AG04449 (cell line): ENCODE measurements around the gene MRPL2.
A peak's percentile ranks its signal among the peaks of the same experiment; 100 is the strongest.

Experiments
- CTCF ChIA-PET: fragments of 350-600 bp; formaldehyde crosslinking; extraction: SDS; loops from one replicate; lab custom pipeline; 2021; ENCODE audit warnings: antibody characterized with exemption; lab: Yijun Ruan, JAX
- POLR2A ChIA-PET: fragments of 400-600, 350-600 bp; formaldehyde crosslinking; extraction: SDS; loops from one replicate; lab custom pipeline; 2020; ENCODE audit warnings: antibody characterized with exemption, inconsistent platforms; lab: Yijun Ruan, JAX
- DNase-seq: peaks from one replicate; pipeline ENCODE4 v3.0.0-alpha.2; 2010; ENCODE audit warnings: low read depth, low spot score
- H3K4me3 ChIP-seq: 2 replicates; pipeline ENCODE4 v1.5.1; 2011; ENCODE audit warnings: low read depth, mild to moderate bottlenecking, control low read depth, low read length
- TF ChIP-seq, protein P1 (sequence below): IDR thresholded peaks from one replicate; pipeline ENCODE4 v1.5.1; 2011; ENCODE audit warnings: mild to moderate bottlenecking, moderate library complexity, low read length, control low read depth, inconsistent platforms; ENCODE audit not compliant: insufficient read depth; ENCODE audit errors: missing control alignments

Gene MRPL2

DNA sequence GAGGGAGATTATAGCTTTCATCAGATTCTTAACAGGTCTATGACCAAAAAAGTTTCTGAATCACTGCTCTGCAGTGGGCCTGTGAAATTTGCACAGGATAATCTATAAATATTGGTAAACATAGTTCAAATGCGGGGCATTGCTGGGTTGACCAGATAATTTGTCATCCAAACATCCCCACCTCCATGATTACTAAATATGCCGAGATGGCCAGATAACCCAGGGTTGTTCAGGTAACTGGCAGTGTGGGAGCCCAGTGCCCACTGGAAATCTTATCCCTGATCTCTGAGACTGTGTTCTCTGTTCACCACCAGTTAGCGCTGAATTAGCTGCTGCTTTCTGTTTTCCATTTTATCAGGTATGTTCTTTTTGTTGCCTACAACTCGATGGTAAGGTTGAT is 38.3 kb upstream of the MRPL2 start:
- ChIA-PET CTCF (interaction anchor here (0.9 to 2.7 kb wide), 9 partner anchors 11 to 76 kb away, joined by 3 to 14 read pairs (median 6); no protein-coding TSS in a partner anchor), POLR2A (interaction anchor here (0.6 to 1.9 kb wide), 4 partner anchors 19 to 32 kb away, joined by 3 to 15 read pairs (median 4); no protein-coding TSS in a partner anchor)
- TF ChIP-seq, protein P1, sequence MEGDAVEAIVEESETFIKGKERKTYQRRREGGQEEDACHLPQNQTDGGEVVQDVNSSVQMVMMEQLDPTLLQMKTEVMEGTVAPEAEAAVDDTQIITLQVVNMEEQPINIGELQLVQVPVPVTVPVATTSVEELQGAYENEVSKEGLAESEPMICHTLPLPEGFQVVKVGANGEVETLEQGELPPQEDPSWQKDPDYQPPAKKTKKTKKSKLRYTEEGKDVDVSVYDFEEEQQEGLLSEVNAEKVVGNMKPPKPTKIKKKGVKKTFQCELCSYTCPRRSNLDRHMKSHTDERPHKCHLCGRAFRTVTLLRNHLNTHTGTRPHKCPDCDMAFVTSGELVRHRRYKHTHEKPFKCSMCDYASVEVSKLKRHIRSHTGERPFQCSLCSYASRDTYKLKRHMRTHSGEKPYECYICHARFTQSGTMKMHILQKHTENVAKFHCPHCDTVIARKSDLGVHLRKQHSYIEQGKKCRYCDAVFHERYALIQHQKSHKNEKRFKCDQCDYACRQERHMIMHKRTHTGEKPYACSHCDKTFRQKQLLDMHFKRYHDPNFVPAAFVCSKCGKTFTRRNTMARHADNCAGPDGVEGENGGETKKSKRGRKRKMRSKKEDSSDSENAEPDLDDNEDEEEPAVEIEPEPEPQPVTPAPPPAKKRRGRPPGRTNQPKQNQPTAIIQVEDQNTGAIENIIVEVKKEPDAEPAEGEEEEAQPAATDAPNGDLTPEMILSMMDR: no peak
- DNase-seq: no peak
- no peak overlapping the region for H3K4me3 ChIP-seq

DNA sequence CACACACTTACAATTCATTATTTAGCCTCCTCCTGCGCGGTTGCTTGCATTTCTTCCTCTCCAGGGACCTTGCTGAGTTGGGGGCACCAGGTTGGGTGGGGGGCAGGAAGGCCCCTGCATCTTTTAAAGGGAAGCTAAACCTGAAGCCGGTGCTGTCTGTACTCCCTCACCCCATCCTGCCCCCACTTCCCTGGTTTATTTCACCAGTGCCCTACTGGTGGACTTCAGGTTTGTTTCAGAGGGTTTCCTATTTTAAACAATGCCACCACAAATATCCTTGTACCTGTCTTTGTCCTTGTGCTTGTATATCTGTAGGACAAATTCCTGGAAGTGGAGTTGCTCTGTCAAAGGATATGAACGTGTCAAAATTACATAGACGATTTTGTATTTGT is 37.9 kb upstream of the MRPL2 start:
- ChIA-PET CTCF (interaction anchor here (0.8 to 2.7 kb wide), 10 partner anchors 9 to 76 kb away, joined by 3 to 14 read pairs (median 6); no protein-coding TSS in a partner anchor), POLR2A (interaction anchor here (0.6 to 1.9 kb wide), 8 partner anchors 10 to 33 kb away, joined by 3 to 15 read pairs (median 4); partner anchors contain the start of gene PTK7)
- no peak overlapping the region for H3K4me3 ChIP-seq
- DNase-seq: no peak
- TF ChIP-seq, protein P1: no peak

DNA sequence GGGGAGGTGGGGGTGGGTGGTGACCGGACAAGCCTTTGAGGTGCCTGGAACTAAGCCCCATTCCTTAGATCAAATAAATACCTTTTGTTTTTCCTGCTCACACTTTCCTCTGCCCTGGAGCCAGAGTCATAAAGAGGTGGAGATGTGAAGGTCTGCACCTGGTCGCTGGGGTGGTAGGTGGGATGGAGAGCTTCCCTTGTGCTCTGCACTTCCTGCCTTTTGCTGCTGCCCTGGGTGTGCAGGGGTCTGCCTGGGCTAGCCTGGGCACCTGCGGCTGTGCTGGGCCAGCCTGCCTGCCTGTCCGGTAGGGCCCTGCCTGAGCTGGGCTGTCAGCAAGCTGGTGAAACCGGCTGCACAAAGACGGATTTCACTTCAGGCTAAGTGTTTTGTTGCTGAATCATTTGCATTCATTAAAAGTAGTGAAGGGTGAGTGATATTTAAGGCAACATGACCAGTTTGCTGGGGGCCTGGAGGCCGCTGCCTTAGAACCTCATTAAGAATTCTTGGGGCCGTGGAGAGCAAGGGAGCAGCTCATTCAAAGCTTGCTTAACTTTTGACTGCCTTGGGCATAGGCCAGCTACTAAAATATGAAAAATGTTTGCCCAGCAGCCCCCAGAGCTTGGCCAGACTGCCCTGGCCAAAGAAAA is 37.3 kb upstream of the MRPL2 start:
- TF ChIP-seq, protein P1: no peak
- peak; percentile 88 for DNase-seq
- ChIA-PET POLR2A (interaction anchor here (0.6 to 1.9 kb wide), 8 partner anchors 10 to 33 kb away, joined by 3 to 15 read pairs (median 4); partner anchors contain the start of gene PTK7), CTCF (interaction anchor here (0.8 to 2.7 kb wide), 11 partner anchors 8 to 132 kb away, joined by 3 to 14 read pairs (median 5); partner anchors contain the start of gene DNPH1)
- peak overlapping the region; percentile 25 for H3K4me3 ChIP-seq

DNA sequence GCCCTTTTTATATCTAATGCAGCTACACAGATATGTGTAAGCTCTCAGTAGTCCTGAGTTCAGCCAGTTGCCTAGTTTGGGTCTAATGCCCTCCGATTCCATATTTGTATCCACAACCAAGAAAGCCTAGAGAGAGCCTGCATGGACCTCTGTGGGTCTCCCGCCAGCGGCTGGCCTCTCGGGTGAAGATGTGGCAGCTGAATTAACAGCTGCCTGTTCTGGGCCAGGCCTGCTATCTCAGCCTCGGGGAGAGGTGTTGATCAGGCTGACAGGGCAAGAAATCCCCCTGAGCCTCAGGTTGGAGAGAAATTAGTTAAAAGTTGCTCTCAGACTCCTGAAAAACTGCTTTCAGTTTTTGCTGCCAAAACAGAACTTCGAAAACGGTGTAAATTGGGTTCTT is 36.7 kb upstream of the MRPL2 start:
- POLR2A ChIA-PET: interaction anchor here (1.0 to 1.9 kb wide), 5 partner anchors 20 to 30 kb away, joined by 3 to 15 read pairs (median 4); partner anchors contain the start of gene PTK7
- no peak for DNase-seq
- CTCF ChIA-PET: interaction anchor here (0.8 to 2.7 kb wide), 8 partner anchors 13 to 133 kb away, joined by 3 to 14 read pairs (median 6); partner anchors contain the start of gene DNPH1
- TF ChIP-seq, protein P1: no peak
- no peak overlapping the region for H3K4me3 ChIP-seq

DNA sequence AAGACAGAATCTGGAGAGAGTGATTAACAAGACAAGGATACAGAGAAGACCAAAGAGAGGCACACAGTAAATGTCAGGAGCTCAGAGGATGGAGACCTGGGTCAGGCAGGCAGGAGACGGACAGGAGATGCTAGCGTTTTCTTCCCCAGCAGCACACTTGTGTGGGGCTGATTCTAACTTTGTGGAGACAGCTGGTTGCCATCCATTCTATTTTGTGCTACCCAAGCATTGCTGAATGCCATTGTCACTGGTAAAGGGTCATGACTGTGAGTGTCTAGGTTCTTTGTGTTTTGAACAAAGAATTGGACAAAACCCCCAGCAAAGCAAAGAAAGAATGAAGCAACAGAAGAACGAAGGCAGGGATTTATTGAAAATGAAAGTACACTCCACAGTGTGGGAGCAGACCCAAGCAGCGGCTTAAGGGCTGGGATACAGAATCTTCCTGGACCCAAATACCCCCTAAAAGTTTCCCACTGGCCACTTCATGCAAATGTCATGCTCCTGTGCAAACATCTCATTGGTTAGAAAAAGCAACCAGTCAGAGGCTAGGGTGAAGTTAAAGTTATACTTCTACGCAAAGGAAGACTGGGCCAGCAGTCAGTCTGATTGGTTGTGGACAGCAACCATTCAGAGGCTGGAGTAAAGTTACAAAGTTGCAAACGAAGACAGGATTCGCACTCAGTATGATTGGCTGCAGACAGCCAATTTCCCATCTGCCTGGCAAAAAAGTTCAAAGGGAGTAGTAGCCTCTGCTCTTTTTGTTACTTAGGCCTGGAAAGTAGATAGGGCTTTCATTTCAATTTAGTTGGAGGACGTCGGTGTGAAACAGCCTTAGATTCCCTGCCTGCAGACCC is 34.4 kb upstream of the MRPL2 start:
- H3K4me3 ChIP-seq: peak overlapping the region; percentile 42
- CTCF ChIA-PET: interaction anchor here (1.0 kb wide), 3 partner anchors 11 to 31 kb away, joined by 3 to 4 read pairs (median 4); partner anchors contain the start of gene PTK7
- TF ChIP-seq, protein P1: no peak
- no peak for DNase-seq
- POLR2A ChIA-PET: no interaction called here
